SH-SY5Y (cell line): Measurements from ENCODE around the gene IL4I1.

ENCODE experiments used
- GATA2 ChIP-seq: IDR thresholded peaks from 2 replicates; pipeline ENCODE4 v1.6.1; 2011; ENCODE audit warnings: mild to moderate bottlenecking, low read depth, low read length
- GATA3 ChIP-seq: IDR thresholded peaks from 2 replicates; pipeline ENCODE4 v1.6.1; 2011; ENCODE audit warnings: low read depth, mild to moderate bottlenecking, low read length, moderate library complexity

- TF ChIP-seq GATA2 (no peak), GATA3 (no peak)
These were observed 53.4 kb downstream of the IL4I1 start for GRCh38 chr19:49843265-49843664.
